ENCODE measurements around the gene CELF4.

The CELF4 gene

GRCh38 chr18:37505321-37505720 lies 60.3 kb downstream of the CELF4 start:
- Histone ChIP-seq H3K27ac (ENCODE audit: poor library complexity, severe bottlenecking) (no peak overlapping the region), H3K36me3 (ENCODE audit: low read depth) (no peaks in the 10 kb centered on the region), H3K27me3 (ENCODE audit: insufficient read depth, poor library complexity, severe bottlenecking) (no peaks in the 10 kb centered on the region), H3K4me3 (ENCODE audit: severe bottlenecking) (no peak overlapping the region), H3K4me1 (ENCODE audit: insufficient read depth, poor library complexity, severe bottlenecking) (no peaks in the 10 kb centered on the region), H3K9me3 (ENCODE audit: severe bottlenecking) (no peaks in the 10 kb centered on the region)
- TF ChIP-seq CTCF (IDR thresholded peaks at IDR 0.05; ENCODE audit: poor library complexity, severe bottlenecking) = no peak
- ATAC-seq (ENCODE audit: low read depth) (no peak), DNase-seq (ENCODE audit: low spot score) (no peak)

- ATAC-seq (ENCODE audit: low read depth) (no peak), DNase-seq (ENCODE audit: low spot score) (no peak)
- TF ChIP-seq CTCF (IDR thresholded peaks at IDR 0.05; ENCODE audit: poor library complexity, severe bottlenecking) = no peak
- H3K27me3 ChIP-seq (ENCODE audit: insufficient read depth, poor library complexity, severe bottlenecking) = no peaks in the 10 kb centered on the region
- H3K36me3 ChIP-seq (ENCODE audit: low read depth) = no peaks in the 10 kb centered on the region
- H3K4me1 ChIP-seq (ENCODE audit: insufficient read depth, poor library complexity, severe bottlenecking) = no peaks in the 10 kb centered on the region
- no peak overlapping the region for H3K27ac ChIP-seq (ENCODE audit: poor library complexity, severe bottlenecking)
- H3K9me3 ChIP-seq (ENCODE audit: severe bottlenecking) = no peaks in the 10 kb centered on the region
- H3K4me3 ChIP-seq (ENCODE audit: severe bottlenecking) = no peak overlapping the region
Measured at GRCh38 chr18:37502601-37503000, 63.0 kb downstream of the CELF4 start.

GRCh38 chr18:37502036-37502435 lies 63.6 kb downstream of the CELF4 start:
- TF ChIP-seq CTCF (IDR thresholded peaks at IDR 0.05; ENCODE audit: poor library complexity, severe bottlenecking) = no peak
- ATAC-seq (ENCODE audit: low read depth) (no peak), DNase-seq (ENCODE audit: low spot score) (no peak)
- no peaks in the 10 kb centered on the region for H3K36me3 ChIP-seq (ENCODE audit: low read depth)
- H3K27ac ChIP-seq (ENCODE audit: poor library complexity, severe bottlenecking) = no peak overlapping the region
- no peaks in the 10 kb centered on the region for H3K9me3 ChIP-seq (ENCODE audit: severe bottlenecking)
- no peaks in the 10 kb centered on the region for H3K27me3 ChIP-seq (ENCODE audit: insufficient read depth, poor library complexity, severe bottlenecking)
- no peaks in the 10 kb centered on the region for H3K4me1 ChIP-seq (ENCODE audit: insufficient read depth, poor library complexity, severe bottlenecking)
- H3K4me3 ChIP-seq (ENCODE audit: severe bottlenecking) = no peak overlapping the region

GRCh38 chr18:37501136-37501535 lies 64.5 kb downstream of the CELF4 start:
- H3K4me1 ChIP-seq (ENCODE audit: insufficient read depth, poor library complexity, severe bottlenecking) = no peaks in the 10 kb centered on the region
- no peak for DNase-seq (ENCODE audit: low spot score)
- TF ChIP-seq CTCF (IDR thresholded peaks at IDR 0.05; ENCODE audit: poor library complexity, severe bottlenecking) = no peak
- H3K27ac ChIP-seq (ENCODE audit: poor library complexity, severe bottlenecking) = no peak overlapping the region
- no peak for ATAC-seq (ENCODE audit: low read depth)
- no peak overlapping the region for H3K4me3 ChIP-seq (ENCODE audit: severe bottlenecking)
- H3K9me3 ChIP-seq (ENCODE audit: severe bottlenecking) = no peaks in the 10 kb centered on the region
- no peaks in the 10 kb centered on the region for H3K27me3 ChIP-seq (ENCODE audit: insufficient read depth, poor library complexity, severe bottlenecking)
- H3K36me3 ChIP-seq (ENCODE audit: low read depth) = no peaks in the 10 kb centered on the region

- H3K4me3 ChIP-seq (ENCODE audit: severe bottlenecking) = no peak overlapping the region
- DNase-seq (ENCODE audit: low spot score) = no peak
- no peaks in the 10 kb centered on the region for H3K36me3 ChIP-seq (ENCODE audit: low read depth)
- H3K4me1 ChIP-seq (ENCODE audit: insufficient read depth, poor library complexity, severe bottlenecking) = no peaks in the 10 kb centered on the region
- H3K27me3 ChIP-seq (ENCODE audit: insufficient read depth, poor library complexity, severe bottlenecking) = no peaks in the 10 kb centered on the region
- H3K9me3 ChIP-seq (ENCODE audit: severe bottlenecking) = no peaks in the 10 kb centered on the region
- TF ChIP-seq CTCF (IDR thresholded peaks at IDR 0.05; ENCODE audit: poor library complexity, severe bottlenecking) = no peak
- ATAC-seq (ENCODE audit: low read depth) = no peak
- no peak overlapping the region for H3K27ac ChIP-seq (ENCODE audit: poor library complexity, severe bottlenecking)
Measured at GRCh38 chr18:37499913-37500312, 65.7 kb downstream of the CELF4 start.

All from RWPE2 (cell line).